Endodermal cell (in vitro differentiated cells): ENCODE measurements around the gene ARHGAP5. TPM values are rescaled to one million over a fixed set of nuclear protein-coding genes. Genes with fewer than 3 reads are reported as not detected.

Experiments used
- DNase-seq: peaks from one replicate; pipeline ENCODE4 v3.0.0-alpha.2; 2017
- H3K27ac ChIP-seq: 2 replicates; pipeline ENCODE4 v1.5.1; 2013; ENCODE audit warnings: mild to moderate bottlenecking, low read depth, low read length, moderate library complexity
- H3K27me3 ChIP-seq: 2 replicates; pipeline ENCODE4 v1.6.1; 2013; ENCODE audit warnings: mild to moderate bottlenecking, low read length, moderate library complexity; ENCODE audit not compliant: insufficient read depth, control insufficient read depth, poor library complexity, severe bottlenecking
- H3K36me3 ChIP-seq: 2 replicates; pipeline ENCODE4 v1.7.0; 2013; ENCODE audit warnings: mild to moderate bottlenecking, low read length, moderate library complexity; ENCODE audit not compliant: control insufficient read depth, insufficient read depth
- H3K4me1 ChIP-seq: one replicate; pipeline ENCODE4 v1.7.0; 2013; ENCODE audit warnings: low read length; ENCODE audit not compliant: control insufficient read depth, insufficient read depth
- H3K4me3 ChIP-seq: 2 replicates; pipeline ENCODE4 v1.5.1; 2013; ENCODE audit warnings: mild to moderate bottlenecking, low read length, moderate library complexity
- H3K9ac ChIP-seq: 2 replicates; pipeline ENCODE4 v1.6.1; 2013; ENCODE audit warnings: mild to moderate bottlenecking, low read length, moderate library complexity; ENCODE audit not compliant: poor library complexity, severe bottlenecking; ENCODE audit errors: extremely low read depth
- H3K9me3 ChIP-seq: 2 replicates; pipeline ENCODE4 v1.6.1; 2013; ENCODE audit warnings: mild to moderate bottlenecking, low read length, moderate library complexity; ENCODE audit not compliant: control insufficient read depth
- H3K27ac Mint-ChIP-seq: 2 replicates; pipeline ENCODE4 v1.8.0; 2020; ENCODE audit warnings: mixed read lengths
- H3K27me3 Mint-ChIP-seq: 2 replicates; pipeline ENCODE4 v1.8.0; 2021; ENCODE audit warnings: mild to moderate bottlenecking, mixed read lengths; ENCODE audit not compliant: insufficient read depth
- H3K36me3 Mint-ChIP-seq: 2 replicates; pipeline ENCODE4 v1.8.0; 2020; ENCODE audit warnings: low read depth, mixed read lengths
- H3K4me1 Mint-ChIP-seq: 2 replicates; pipeline ENCODE4 v1.8.0; 2020; ENCODE audit warnings: mixed read lengths
- H3K4me3 Mint-ChIP-seq: 2 replicates; pipeline ENCODE4 v1.8.0; 2020; ENCODE audit warnings: mild to moderate bottlenecking, moderate library complexity, mixed read lengths
- H3K9me3 Mint-ChIP-seq: 2 replicates; pipeline ENCODE4 v1.8.0; 2020; ENCODE audit warnings: mild to moderate bottlenecking, mixed read lengths
- WGBS, 2 experiments: methylation state at CpG; one replicate each; pipeline versions ENCODE4 v1.1.5 to v1.1.7; 2013; ENCODE audit warnings: missing lambda C conversion rate in 2 of 2, mixed read lengths in 1 of 2; ENCODE audit not compliant: insufficient coverage in 1 of 2, insufficient read length in 1 of 2; 5-methylcytosine and 5-hydroxymethylcytosine counted together
- total RNA-seq, 2 donors: library from RNA; stranded (reverse); fragmentation: NEBNext Ultra II Directional in 1 of 2; extraction: Animal tissue kit (Norgen Biotek cat#: 25700) in 1 of 2; gene quantifications; 2 replicates in 1 of 2; 3 replicates in 1 of 2; pipeline ENCODE4 v1.2.1, GENCODE V29; 2021
- TF ChIP-seq, protein P1 (sequence below): fragments of 200-600 bp; sonication (generic); conservative IDR thresholded peaks from 2 replicates; pipeline ENCODE4 v1.5.0; 2021; ENCODE audit warnings: antibody characterized with exemption, mild to moderate bottlenecking

The ARHGAP5 gene
- total RNA-seq, 2 donors from 2014 or later, result 122 to 133 TPM

GRCh38 chr14:32202491-32202997 is 125.4 kb downstream of the ARHGAP5 start:
- no peaks in the 10 kb centered on the region for H3K27me3 ChIP-seq
- TF ChIP-seq, protein P1, sequence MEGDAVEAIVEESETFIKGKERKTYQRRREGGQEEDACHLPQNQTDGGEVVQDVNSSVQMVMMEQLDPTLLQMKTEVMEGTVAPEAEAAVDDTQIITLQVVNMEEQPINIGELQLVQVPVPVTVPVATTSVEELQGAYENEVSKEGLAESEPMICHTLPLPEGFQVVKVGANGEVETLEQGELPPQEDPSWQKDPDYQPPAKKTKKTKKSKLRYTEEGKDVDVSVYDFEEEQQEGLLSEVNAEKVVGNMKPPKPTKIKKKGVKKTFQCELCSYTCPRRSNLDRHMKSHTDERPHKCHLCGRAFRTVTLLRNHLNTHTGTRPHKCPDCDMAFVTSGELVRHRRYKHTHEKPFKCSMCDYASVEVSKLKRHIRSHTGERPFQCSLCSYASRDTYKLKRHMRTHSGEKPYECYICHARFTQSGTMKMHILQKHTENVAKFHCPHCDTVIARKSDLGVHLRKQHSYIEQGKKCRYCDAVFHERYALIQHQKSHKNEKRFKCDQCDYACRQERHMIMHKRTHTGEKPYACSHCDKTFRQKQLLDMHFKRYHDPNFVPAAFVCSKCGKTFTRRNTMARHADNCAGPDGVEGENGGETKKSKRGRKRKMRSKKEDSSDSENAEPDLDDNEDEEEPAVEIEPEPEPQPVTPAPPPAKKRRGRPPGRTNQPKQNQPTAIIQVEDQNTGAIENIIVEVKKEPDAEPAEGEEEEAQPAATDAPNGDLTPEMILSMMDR, result no peak
- H3K4me1 ChIP-seq, result peaks cover 2% of the 10 kb centered on the region
- Mint-ChIP-seq H3K27me3 (peaks cover 7% of the 10 kb centered on the region), H3K9me3 (no peaks in the 10 kb centered on the region), H3K36me3 (no peaks in the 10 kb centered on the region), H3K27ac (peak overlapping the region; percentile 100), H3K4me1 (peaks cover 43% of the 10 kb centered on the region), H3K4me3 (peak overlapping the region; percentile 86)
- peak; percentile 45 for DNase-seq
- 14 to 15% methylated on average over 7 to 8 of the region's 8 CpGs for WGBS, 2 experiments
- H3K9me3 ChIP-seq, result no peaks in the 10 kb centered on the region
- peak overlapping the region; percentile 45 for H3K27ac ChIP-seq
- peak overlapping the region; percentile 97 for H3K9ac ChIP-seq
- peak overlapping the region; percentile 93 for H3K4me3 ChIP-seq
- H3K36me3 ChIP-seq, result no peaks in the 10 kb centered on the region

GRCh38 chr14:32202998-32203882 is 126.1 kb downstream of the ARHGAP5 start, which contains the start of gene RNU6-8:
RNU6-8 (minus strand) TSS chr14:32203269.
- DNase-seq, result peak; percentile 97
- no peaks in the 10 kb centered on the region for H3K27me3 ChIP-seq
- H3K36me3 Mint-ChIP-seq, result no peaks in the 10 kb centered on the region

GRCh38 chr14:32203928-32204357 is 126.8 kb downstream of the ARHGAP5 start:
- TF ChIP-seq, protein P1, result no peak
- Histone ChIP-seq H3K9ac (peak overlapping the region; percentile 97), H3K4me3 (peak overlapping the region; percentile 93), H3K4me1 (peaks cover 2% of the 10 kb centered on the region), H3K27ac (no peak overlapping the region), H3K36me3 (no peaks in the 10 kb centered on the region), H3K27me3 (no peaks in the 10 kb centered on the region), H3K9me3 (no peaks in the 10 kb centered on the region)
- Mint-ChIP-seq H3K9me3 (no peaks in the 10 kb centered on the region), H3K27ac (peak overlapping the region; percentile 67), H3K27me3 (peaks cover 7% of the 10 kb centered on the region), H3K4me3 (peak overlapping the region; percentile 86), H3K36me3 (no peaks in the 10 kb centered on the region), H3K4me1 (peaks cover 39% of the 10 kb centered on the region)
- peak; percentile 51 for DNase-seq
- WGBS, 2 experiments, result 26 to 36% methylated on average over 8 to 14 of the region's 14 CpGs

More at GRCh38 chr14:32202998-32203882, 126.1 kb downstream of the ARHGAP5 start, which contains the start of gene RNU6-8:
- Histone ChIP-seq H3K36me3 (no peaks in the 10 kb centered on the region), H3K9me3 (no peaks in the 10 kb centered on the region), H3K9ac (peak within 1 kb of the TSS; percentile 97), H3K4me1 (peaks cover 2% of the 10 kb centered on the region), H3K4me3 (peak within 1 kb of the TSS; percentile 93), H3K27ac (peak within 1 kb of the TSS; percentile 97)
- Mint-ChIP-seq H3K9me3 (no peaks in the 10 kb centered on the region), H3K27ac (peak within 1 kb of the TSS; percentile 100), H3K4me3 (peak within 1 kb of the TSS; percentile 86), H3K27me3 (peaks cover 7% of the 10 kb centered on the region), H3K4me1 (peaks cover 39% of the 10 kb centered on the region)
- WGBS, 2 experiments, result 1 to 2% methylated on average over 30 to 57 of the region's 57 CpGs
- TF ChIP-seq, protein P1, result no peak
